Nephron progenitor cell (in vitro differentiated cells): ENCODE measurements around the gene TRIM37.
"Not testable (repeated sequence)": the region's sequence is repeated elsewhere in the genome, so short reads cannot be mapped to it uniquely, and the experiment has no call there.

Source experiments
- DNase-seq: peaks from one replicate; pipeline ENCODE4 v3.0.0; 2021
- H3K27ac Mint-ChIP-seq: 2 replicates; pipeline ENCODE4 v1.8.0; 2021; ENCODE audit warnings: mild to moderate bottlenecking, moderate library complexity, mixed read lengths
- H3K27me3 Mint-ChIP-seq: 2 replicates; pipeline ENCODE4 v1.8.0; 2021; ENCODE audit warnings: mild to moderate bottlenecking, low read depth, mixed read lengths; ENCODE audit not compliant: poor library complexity
- H3K36me3 Mint-ChIP-seq: 2 replicates; pipeline ENCODE4 v1.8.0; 2021; ENCODE audit warnings: low read depth, mixed read lengths
- H3K4me1 Mint-ChIP-seq: 2 replicates; pipeline ENCODE4 v1.8.0; 2021; ENCODE audit warnings: mixed read lengths
- H3K4me3 Mint-ChIP-seq: 2 replicates; pipeline ENCODE4 v1.8.0; 2021; ENCODE audit warnings: mild to moderate bottlenecking, moderate library complexity, mixed read lengths
- H3K9me3 Mint-ChIP-seq: 2 replicates; pipeline ENCODE4 v1.8.0; 2021; ENCODE audit warnings: mild to moderate bottlenecking, moderate library complexity, mixed read lengths
- TF ChIP-seq, protein P1 (sequence below): fragments of 200-600 bp; sonication (generic); IDR thresholded peaks from 2 replicates; pipeline ENCODE4 v1.5.0; 2021; ENCODE audit warnings: antibody characterized with exemption

TRIM37 gene

DNA sequence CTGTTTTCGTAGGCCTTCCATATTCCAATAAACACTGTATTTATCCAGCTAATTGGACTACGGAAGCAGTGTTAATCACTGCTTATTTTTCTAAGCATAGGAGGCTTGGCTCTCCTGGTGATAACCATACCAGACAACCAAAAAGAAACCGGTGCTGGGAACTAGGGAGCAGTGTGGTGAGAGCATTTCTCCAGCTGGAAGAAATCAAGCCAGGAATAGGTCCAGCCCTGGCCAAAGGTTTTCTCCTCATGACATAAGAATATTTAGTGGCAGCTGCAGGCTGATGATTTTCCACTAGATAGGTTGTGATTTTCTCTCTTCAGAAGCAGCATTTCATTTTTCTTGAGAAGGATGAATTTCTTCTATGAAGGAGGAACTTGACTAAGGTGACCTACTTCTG is 141.5 kb downstream of the TRIM37 start:
- TF ChIP-seq, protein P1, sequence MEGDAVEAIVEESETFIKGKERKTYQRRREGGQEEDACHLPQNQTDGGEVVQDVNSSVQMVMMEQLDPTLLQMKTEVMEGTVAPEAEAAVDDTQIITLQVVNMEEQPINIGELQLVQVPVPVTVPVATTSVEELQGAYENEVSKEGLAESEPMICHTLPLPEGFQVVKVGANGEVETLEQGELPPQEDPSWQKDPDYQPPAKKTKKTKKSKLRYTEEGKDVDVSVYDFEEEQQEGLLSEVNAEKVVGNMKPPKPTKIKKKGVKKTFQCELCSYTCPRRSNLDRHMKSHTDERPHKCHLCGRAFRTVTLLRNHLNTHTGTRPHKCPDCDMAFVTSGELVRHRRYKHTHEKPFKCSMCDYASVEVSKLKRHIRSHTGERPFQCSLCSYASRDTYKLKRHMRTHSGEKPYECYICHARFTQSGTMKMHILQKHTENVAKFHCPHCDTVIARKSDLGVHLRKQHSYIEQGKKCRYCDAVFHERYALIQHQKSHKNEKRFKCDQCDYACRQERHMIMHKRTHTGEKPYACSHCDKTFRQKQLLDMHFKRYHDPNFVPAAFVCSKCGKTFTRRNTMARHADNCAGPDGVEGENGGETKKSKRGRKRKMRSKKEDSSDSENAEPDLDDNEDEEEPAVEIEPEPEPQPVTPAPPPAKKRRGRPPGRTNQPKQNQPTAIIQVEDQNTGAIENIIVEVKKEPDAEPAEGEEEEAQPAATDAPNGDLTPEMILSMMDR: no peak
- no peaks in the 10 kb centered on the region for H3K9me3 Mint-ChIP-seq
- no peak overlapping the region for H3K4me3 Mint-ChIP-seq
- H3K36me3 Mint-ChIP-seq: no peaks in the 10 kb centered on the region
- H3K27me3 Mint-ChIP-seq: no peaks in the 10 kb centered on the region
- H3K4me1 Mint-ChIP-seq: peaks cover 27% of the 10 kb centered on the region
- no peak for DNase-seq
- H3K27ac Mint-ChIP-seq: no peak overlapping the region

- Mint-ChIP-seq H3K4me1 (no peaks in the 10 kb centered on the region), H3K27ac (no peak overlapping the region), H3K4me3 (no peak overlapping the region), H3K36me3 (peaks cover 5% of the 10 kb centered on the region), H3K9me3 (no peaks in the 10 kb centered on the region), H3K27me3 (no peaks in the 10 kb centered on the region)
- TF ChIP-seq, protein P1: no peak
- DNase-seq: no peak
These were observed 146.6 kb downstream of the TRIM37 start for GRCh38 chr17:58960068-58960467.

DNA sequence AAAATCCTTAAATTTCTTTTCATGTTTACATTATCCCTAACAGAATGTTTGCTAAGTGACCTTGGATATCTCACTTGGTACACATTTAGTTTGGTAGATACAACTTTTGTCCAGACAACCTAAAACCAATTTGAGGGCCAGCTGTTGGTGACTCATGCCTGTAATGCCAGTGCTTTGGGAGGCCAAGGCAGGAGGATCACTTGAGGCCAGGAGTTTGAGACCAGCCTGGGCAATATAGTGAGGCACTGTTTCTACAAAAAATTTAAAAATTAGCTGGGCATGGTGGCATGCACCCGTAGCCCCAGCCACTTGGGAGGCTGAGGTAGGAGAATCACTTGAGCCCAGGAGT is 149.0 kb downstream of the TRIM37 start:
- H3K27ac Mint-ChIP-seq: not testable (repeated sequence)

GRCh38 chr17:58956997-58957724 is 149.5 kb downstream of the TRIM37 start:
- TF ChIP-seq, protein P1: no peak
- H3K4me1 Mint-ChIP-seq: no peaks in the 10 kb centered on the region
- H3K36me3 Mint-ChIP-seq: peaks cover 5% of the 10 kb centered on the region
- peaks cover 18% of the 10 kb centered on the region for H3K9me3 Mint-ChIP-seq
- DNase-seq: no peak
- H3K27me3 Mint-ChIP-seq: no peaks in the 10 kb centered on the region
- no peak overlapping the region for H3K4me3 Mint-ChIP-seq
- no peak overlapping the region for H3K27ac Mint-ChIP-seq

More for the DNA sequence above, 149.0 kb downstream of the TRIM37 start:
- H3K9me3 Mint-ChIP-seq: peaks cover 14% of the 10 kb centered on the region
- DNase-seq, H3K27me3 Mint-ChIP-seq, H3K36me3 Mint-ChIP-seq, H3K4me1 Mint-ChIP-seq, H3K4me3 Mint-ChIP-seq: not testable (repeated sequence)

DNA sequence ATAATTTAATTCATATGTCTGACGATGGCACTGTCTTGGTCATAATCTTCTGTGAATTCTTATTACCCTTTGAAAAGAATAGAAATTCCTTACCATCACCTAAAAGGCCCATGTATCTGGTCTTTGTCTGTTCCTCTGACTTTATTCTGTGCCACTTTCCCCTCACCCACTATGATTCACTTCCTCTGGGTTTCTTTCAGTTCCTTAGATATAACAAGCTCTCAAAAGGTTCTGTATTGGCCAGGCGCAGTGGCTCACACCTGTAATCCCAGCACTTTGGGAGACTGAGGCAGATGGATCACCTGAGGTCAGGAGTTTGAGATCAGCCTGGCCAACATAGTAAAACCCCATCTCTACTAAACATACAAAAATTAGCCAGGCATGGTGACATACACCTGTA is 152.3 kb downstream of the TRIM37 start:
- not testable (repeated sequence) for DNase-seq, H3K27me3 Mint-ChIP-seq, H3K4me3 Mint-ChIP-seq, H3K27ac Mint-ChIP-seq, H3K4me1 Mint-ChIP-seq
- Mint-ChIP-seq H3K36me3 (peaks cover 21% of the 10 kb centered on the region), H3K9me3 (peaks cover 45% of the 10 kb centered on the region)

DNA sequence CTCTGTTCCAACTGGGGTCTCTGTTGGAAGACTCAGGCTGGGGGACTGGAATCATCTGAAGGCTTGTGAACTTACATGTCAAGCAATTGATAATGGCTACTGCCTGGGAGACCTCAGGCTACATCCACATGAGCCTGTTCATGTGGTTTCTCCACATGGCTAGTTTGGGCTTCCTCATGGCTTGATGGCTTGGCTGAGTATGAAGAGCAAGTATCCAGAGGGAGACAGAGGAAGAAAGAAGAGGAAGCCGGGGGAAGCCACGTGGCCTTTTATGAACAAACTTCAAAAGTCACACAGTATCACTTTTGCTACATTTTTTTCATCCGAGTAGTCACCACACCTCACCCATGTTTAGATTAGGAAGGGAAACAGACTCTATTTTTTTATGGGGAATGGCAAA is 158.9 kb downstream of the TRIM37 start:
- Mint-ChIP-seq H3K27ac (no peak overlapping the region), H3K36me3 (peaks cover 25% of the 10 kb centered on the region), H3K9me3 (peaks cover 53% of the 10 kb centered on the region), H3K4me3 (no peak overlapping the region), H3K4me1 (no peaks in the 10 kb centered on the region), H3K27me3 (no peaks in the 10 kb centered on the region)
- no peak for DNase-seq
- TF ChIP-seq, protein P1: no peak

- Mint-ChIP-seq H3K9me3 (peaks cover 49% of the 10 kb centered on the region), H3K36me3 (peaks cover 25% of the 10 kb centered on the region), H3K27ac (no peak overlapping the region), H3K4me1 (no peaks in the 10 kb centered on the region), H3K4me3 (no peak overlapping the region), H3K27me3 (no peaks in the 10 kb centered on the region)
- TF ChIP-seq, protein P1: no peak
- no peak for DNase-seq
These were observed 159.3 kb downstream of the TRIM37 start for GRCh38 chr17:58947411-58947810.
